ENCODE measurements around the gene SSBP3. TPM values are rescaled to one million over a fixed set of nuclear protein-coding genes. Genes with fewer than 3 reads are reported as not detected.
"Not testable (repeated sequence)": the region's sequence is repeated elsewhere in the genome, so short reads cannot be mapped to it uniquely, and the experiment has no call there.

The SSBP3 gene
- total RNA-seq, 4 donors from 2014 or later: 19.0 to 35.2 (median 33.4) TPM

DNA sequence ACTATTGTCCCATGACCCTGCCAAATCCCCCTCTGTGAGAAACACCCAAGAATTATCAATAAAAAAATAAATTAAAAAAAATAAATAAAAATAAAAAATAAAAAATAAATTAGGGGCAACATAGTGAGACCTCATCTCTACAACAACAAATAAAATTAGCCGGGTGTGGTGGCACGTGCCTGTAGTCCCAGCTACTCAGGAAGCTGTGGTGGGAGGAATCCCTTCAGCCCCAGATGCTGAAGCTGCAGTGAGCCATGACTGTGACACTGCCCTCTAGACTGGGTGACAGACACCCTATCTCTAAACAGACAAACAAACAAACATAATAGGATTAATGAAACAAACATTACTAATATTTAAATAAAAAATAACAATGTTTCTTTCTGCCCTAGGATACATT is 171.9 kb downstream of the SSBP3 start:
- no peak for DNase-seq
- no peak overlapping the region for H3K27ac ChIP-seq
- no peaks in the 10 kb centered on the region for H3K27me3 ChIP-seq
- H3K4me3 ChIP-seq: no peak overlapping the region
- H3K4me1 ChIP-seq: peaks cover 0 to 4% (median 0%) of the 10 kb centered on the region in 4 donors
- H3K9me3 ChIP-seq: no peaks in the 10 kb centered on the region
- peaks cover 0 to 34% (median 0%) of the 10 kb centered on the region in 3 donors for H3K36me3 ChIP-seq
- TF ChIP-seq, protein P1, sequence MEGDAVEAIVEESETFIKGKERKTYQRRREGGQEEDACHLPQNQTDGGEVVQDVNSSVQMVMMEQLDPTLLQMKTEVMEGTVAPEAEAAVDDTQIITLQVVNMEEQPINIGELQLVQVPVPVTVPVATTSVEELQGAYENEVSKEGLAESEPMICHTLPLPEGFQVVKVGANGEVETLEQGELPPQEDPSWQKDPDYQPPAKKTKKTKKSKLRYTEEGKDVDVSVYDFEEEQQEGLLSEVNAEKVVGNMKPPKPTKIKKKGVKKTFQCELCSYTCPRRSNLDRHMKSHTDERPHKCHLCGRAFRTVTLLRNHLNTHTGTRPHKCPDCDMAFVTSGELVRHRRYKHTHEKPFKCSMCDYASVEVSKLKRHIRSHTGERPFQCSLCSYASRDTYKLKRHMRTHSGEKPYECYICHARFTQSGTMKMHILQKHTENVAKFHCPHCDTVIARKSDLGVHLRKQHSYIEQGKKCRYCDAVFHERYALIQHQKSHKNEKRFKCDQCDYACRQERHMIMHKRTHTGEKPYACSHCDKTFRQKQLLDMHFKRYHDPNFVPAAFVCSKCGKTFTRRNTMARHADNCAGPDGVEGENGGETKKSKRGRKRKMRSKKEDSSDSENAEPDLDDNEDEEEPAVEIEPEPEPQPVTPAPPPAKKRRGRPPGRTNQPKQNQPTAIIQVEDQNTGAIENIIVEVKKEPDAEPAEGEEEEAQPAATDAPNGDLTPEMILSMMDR (IDR thresholded peaks at IDR 0.05): no peak
- TF ChIP-seq POLR2A (IDR thresholded peaks at IDR 0.05): no peak

DNA sequence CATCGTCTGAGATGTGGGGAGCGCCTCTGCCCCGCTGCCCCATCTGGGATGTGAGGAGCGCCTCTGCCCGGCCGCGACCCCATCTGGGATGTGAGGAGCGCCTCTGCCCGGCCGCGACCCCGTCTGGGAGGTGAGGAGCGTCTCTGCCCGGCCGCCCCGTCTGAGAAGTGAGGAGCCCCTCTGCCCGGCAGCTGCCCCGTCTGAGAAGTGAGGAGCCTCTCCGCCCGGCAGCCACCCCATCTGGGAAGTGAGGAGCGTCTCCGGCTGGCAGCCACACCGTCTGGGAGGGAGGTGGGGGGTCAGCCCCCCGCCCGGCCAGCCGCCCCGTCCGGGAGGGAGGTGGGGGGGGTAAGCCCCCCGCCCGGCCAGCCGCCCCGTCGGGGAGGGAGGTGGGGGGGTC is 173.0 kb downstream of the SSBP3 start:
- H3K4me1 ChIP-seq, H3K4me3 ChIP-seq, H3K9me3 ChIP-seq, H3K27me3 ChIP-seq, DNase-seq, H3K27ac ChIP-seq: not testable (repeated sequence)
- peaks cover 0 to 28% (median 0%) of the 10 kb centered on the region in 3 donors for H3K36me3 ChIP-seq

DNA sequence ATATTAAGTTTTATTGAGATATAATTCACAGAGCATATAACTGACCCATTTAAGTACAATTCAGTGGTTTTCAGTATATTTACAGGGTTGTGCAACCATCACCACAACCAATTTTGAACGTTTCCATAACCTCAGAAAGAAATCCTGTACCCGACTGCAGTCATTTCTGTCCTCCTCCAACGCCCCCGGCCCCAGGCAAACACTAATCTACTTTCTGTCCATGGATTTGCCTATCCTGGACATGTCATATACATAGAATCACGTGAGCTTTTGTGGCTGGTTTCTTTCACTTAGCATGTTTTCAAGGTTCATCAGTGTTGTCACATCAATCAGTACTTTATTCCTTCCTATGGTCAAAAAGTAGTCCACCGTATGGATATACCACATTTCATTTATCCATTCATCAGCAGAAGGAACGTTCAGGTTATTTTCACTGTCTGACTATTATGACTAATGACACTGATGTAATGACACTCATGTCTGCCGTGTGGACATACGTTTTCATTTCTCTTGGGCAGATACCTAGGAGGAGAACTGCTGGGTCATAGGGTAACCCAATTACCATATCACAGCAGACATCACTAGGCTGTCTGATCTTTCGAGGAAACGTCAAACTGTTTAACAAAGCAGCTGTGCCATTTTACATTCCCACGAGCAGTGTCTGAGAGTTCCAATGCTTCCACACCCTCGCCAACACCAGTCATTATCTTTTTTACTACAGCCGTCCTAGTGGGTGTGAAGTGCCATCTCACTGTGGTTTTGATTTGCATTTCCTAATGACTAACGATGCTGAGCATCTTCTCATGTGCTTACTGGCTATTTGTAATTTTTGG is 175.5 kb downstream of the SSBP3 start:
- no peak for DNase-seq
- H3K4me3 ChIP-seq: no peak overlapping the region
- H3K9me3 ChIP-seq: no peaks in the 10 kb centered on the region
- H3K27me3 ChIP-seq: no peaks in the 10 kb centered on the region
- H3K27ac ChIP-seq: no peak overlapping the region
- peaks cover 0 to 9% (median 0%) of the 10 kb centered on the region in 4 donors for H3K4me1 ChIP-seq
- peaks cover 0 to 17% (median 0%) of the 10 kb centered on the region in 3 donors for H3K36me3 ChIP-seq
- TF ChIP-seq, protein P1 (IDR thresholded peaks at IDR 0.05): no peak
- TF ChIP-seq POLR2A (IDR thresholded peaks at IDR 0.05): no peak

DNA sequence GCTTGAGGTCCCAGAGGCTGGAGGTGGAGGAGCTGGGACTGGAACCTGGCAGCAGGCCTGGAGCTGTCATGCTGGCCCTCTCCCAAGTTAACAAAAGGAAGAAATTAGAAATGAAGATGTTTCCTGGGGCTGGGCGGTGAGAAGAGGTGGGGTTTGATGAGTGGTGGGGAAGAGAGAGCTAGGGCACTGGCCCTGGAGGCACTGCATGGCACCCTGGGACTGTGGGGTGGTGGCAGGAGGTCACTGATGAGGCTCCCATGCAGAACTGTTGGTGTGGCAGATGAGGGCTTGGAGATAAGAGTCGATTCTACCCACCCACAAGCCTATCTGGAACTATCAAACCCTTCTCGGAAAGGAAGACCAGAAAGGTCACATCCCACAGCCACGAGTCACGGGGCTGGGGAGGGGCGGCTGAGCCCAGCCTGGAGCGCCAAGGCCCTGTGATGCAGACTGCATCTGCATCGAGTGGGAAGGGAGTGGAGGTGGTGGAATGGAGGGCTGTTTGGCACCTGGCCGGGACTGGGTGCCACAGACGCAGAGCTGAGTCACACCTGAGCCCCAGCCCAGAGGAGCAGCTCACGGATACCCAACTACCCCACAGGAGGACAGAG is 176.8 kb downstream of the SSBP3 start:
- H3K4me1 ChIP-seq: peaks cover 0 to 9% (median 0%) of the 10 kb centered on the region in 4 donors
- no peak for DNase-seq
- no peaks in the 10 kb centered on the region for H3K27me3 ChIP-seq
- TF ChIP-seq, protein P1 (IDR thresholded peaks at IDR 0.05): no peak
- H3K27ac ChIP-seq: peak overlapping the region in 1 of 4 donors; percentile 5
- no peak overlapping the region for H3K4me3 ChIP-seq
- no peaks in the 10 kb centered on the region for H3K9me3 ChIP-seq
- peaks cover 0 to 14% (median 0%) of the 10 kb centered on the region in 3 donors for H3K36me3 ChIP-seq

DNA sequence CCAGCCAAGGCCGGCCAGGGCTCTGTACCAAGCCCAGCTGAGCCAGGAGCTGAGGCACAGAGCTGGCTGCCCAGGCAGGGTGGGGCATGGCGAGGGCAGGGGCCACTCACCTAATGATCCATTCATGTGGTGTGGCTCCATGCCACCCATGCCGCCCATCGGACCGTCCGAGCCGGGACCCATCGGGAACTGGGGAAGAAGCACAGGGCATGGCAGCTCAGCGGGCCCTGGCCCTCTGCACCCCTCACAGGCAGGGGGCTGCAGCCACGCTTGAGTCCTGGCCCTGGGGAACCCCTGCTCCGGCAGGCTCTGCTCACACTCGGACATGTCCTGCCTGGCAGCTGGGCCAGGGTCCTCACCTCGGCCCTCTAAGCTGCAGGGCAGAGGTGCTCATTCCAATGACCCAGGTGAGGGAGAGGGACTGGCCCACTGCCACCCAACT is 177.5 kb downstream of the SSBP3 start:
- Histone ChIP-seq H3K4me1 (peaks cover 0 to 9% (median 0%) of the 10 kb centered on the region in 4 donors), H3K27ac (no peak overlapping the region), H3K9me3 (no peaks in the 10 kb centered on the region)

More for the DNA sequence above, 177.5 kb downstream of the SSBP3 start:
- Histone ChIP-seq H3K27me3 (no peaks in the 10 kb centered on the region), H3K4me3 (no peak overlapping the region), H3K36me3 (peaks cover 0 to 14% (median 0%) of the 10 kb centered on the region in 3 donors)
- TF ChIP-seq POLR2A (IDR thresholded peaks at IDR 0.05): no peak
- TF ChIP-seq, protein P1 (IDR thresholded peaks at IDR 0.05): no peak
- DNase-seq: no peak
